GM19467 (cell line): ENCODE data around the gene TCAP.

Experiments used
- ATAC-seq: cut with Tn5 transposase; IDR thresholded peaks from one replicate; pipeline ENCODE4 v1.9.1; 2021; ENCODE audit warnings: mild to moderate bottlenecking, moderate library complexity; ENCODE audit not compliant: unreplicated experiment

The TCAP gene, protein sequence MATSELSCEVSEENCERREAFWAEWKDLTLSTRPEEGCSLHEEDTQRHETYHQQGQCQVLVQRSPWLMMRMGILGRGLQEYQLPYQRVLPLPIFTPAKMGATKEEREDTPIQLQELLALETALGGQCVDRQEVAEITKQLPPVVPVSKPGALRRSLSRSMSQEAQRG

GRCh38 chr17:39664581-39665561 lies at the start of gene TCAP:
TSS of gene TCAP (plus strand) at chr17:39665349. CDS start at chr17:39665360, 11 bp downstream.
- ATAC-seq, result no peak

- no peak for ATAC-seq
These were observed 49.7 kb upstream of the TCAP start for GRCh38 chr17:39615434-39615833.

DNA sequence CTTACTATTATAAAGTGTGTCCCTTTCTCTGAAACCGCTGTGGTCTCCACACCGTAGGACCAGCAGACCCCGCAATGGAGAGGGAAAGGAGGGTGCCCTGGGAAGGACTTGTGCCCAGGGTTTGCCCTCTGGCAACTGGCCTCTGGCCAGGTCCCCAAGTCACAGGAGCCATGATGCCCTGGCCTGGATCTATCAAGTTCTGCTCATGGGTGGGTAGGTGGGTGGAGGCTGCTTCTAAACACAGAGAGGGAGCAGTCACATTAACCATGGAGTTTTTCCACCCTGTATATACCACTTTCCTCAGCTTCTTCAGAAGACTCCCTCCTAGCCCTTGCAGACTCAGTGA lies 48.1 kb upstream of the TCAP start:
- ATAC-seq, result no peak

DNA sequence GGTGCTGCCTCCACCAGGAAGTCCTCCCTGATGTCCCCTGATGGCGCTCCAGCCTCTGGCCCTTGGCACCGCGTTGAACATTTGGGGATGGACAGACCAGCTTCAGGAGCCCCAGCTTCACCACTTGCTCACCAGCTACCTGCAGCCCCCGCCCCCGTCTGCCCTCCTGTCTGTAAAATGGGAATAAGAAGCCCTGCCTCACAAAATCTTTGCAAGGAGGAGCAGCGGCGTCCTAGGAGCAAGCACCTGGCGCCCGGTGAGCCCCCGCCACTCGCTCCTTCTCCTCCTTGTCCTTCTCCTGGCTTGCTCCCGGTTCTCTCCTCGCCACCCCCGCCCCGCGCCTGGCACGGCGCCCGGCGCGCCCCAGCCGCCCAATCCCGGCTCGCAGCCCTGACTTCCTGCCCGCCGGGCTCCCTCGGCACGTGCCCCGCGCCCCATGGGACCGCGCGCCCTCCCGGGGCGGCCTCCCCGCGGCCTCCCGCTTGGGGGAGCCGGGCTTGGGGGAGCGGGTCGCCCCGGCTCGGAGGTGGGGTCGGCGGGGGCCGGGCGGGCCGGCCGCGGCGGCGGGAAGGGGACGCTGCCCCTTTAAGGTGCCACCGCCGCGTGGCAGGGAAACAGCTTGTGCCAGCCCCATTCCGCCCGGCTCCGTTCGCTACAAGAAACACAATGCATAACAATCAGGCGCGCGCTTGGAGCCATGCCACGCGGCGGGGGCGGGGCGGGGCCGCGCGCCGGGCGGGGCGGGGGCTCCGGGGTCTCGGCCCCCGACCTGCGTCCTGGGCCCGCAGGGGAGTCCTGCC lies 47.5 kb upstream of the TCAP start:
- ATAC-seq, result no peak

GRCh38 chr17:39618246-39618913 lies 46.8 kb upstream of the TCAP start:
- ATAC-seq, result no peak

DNA sequence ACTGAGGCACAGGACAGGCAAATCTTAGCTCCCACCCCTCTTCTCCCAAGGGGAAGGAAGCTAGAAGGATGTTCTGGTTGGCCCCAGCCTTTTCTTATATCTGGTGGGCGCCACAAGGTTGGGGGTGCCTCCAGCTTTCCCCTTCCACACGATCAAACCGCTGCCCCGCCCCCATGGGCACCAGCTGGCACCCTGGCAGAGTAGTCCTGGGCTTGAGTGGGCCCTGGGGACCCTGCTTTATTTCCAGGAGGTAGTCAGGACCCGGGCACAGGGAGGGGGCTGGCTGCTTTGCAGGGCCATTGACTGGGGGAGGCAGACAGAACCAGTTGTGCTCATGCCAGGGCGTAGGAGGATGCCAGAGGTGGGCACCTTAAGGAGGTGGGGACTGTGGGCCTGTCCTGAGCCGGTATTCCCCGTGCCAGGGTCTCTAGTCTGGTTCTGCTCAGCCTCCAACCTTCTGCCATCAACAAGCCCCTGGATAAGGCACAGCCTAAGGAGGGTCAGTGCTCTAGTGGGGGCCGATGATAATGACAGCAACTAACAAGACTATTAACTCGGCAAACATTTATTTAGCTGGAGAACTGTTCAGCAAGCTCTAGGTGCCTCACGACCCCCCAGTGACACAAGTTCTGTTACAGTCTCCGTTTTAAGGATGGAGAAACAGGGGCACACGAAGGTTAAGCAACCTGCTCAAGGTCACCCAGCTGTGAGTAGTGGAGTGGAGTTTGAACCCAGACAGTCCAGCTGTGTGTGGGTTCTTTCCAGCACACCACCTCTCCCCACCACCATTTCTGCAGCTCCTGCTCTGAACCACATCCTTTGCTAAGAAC lies 46.0 kb upstream of the TCAP start:
- ATAC-seq, result no peak

GRCh38 chr17:39619786-39620101 lies 45.4 kb upstream of the TCAP start:
- ATAC-seq, result no peak

DNA sequence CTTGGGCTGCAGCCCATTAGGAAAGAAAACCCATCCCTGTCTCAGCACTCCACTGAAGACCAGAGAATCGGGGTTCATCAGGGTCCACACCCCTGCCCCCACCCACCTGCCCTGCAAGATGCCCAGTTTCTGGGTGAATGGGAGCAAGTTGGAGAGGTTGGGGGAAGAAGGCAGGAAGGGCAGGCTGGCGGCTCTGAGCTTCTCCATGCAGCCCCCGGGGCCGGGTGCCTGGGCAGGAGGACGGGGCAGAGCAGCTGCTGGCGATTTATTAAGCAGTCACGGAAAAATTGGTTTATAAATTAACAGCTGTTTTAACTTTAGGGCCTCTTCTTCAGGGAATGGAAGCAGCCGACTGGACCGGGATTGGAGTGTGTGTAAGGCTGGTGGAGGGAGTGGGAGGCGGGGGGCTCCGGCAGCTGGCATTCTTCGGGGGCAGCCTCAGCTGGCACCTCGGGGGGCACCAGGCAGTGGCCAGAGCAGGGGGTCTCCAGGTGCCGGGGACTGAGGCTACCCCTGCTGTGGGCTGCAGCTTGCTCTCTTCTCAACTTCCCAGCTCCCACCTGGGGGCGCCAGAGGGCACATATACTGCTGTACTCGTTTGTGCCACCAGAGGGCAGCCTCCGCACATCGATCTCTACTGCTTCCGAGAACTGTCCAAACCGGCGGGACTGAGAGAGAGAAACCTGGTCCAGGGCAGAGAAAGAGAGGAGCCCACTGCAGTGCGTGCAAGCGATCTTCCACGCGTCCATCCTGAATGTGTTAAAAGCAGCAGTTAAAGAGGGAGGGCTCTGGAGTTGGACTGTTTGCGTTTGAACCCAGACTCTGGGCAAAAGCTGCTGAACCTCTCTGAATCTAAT lies 43.4 kb upstream of the TCAP start:
- ATAC-seq, result peak; percentile 46

- peak; percentile 12 for ATAC-seq
These were observed 42.7 kb upstream of the TCAP start for GRCh38 chr17:39622380-39623006.

- ATAC-seq, result peak; percentile 49
These were observed 41.7 kb upstream of the TCAP start for GRCh38 chr17:39623356-39623950.

DNA sequence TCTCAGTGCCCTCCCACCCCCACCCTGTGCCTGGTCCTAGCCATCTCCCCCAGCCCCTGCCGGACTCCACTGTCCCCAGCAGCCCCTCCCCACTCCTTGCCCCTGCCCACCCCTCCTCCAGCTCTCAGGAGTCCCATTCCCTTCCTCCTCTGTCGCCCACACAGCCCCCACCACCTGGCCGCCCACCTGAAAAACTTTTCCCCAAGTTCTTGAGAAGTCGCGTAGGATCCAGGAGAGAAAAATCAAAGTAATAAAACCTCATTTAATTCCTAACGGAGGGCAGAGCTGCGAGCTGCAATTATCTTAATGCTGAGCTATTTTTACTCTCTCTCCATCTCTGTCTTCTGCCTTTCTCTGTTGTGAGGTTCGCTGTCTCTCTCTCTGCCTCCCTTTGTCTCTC lies 40.8 kb upstream of the TCAP start:
- ATAC-seq, result no peak

DNA sequence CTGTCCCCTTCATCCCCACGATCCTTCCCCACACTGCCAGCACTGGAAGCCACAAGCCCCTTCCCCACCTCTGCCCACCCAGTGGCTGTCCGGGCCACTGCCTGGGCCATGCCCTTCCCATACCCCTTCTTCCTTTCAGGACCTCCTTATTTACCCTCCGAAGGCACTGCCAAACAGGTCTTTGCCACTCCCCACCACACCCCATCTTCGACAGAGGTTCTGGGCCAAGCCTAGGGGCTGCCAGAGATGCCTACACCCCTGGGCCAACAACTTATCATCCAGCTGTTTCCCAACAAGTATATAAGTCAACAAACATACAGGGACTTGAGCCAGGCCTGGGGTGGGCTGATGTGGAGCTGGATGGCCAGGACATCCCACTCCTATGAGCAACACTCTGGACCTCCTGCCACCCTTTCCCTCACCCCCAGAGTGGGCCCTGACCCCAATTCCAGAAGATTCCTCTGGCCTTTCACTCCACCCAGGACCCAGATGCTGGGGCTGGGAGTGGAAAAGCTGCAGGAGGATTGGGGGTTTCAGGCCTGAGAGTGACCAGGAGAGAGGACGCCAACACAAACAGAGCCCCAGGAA lies 39.9 kb upstream of the TCAP start:
- ATAC-seq, result no peak

DNA sequence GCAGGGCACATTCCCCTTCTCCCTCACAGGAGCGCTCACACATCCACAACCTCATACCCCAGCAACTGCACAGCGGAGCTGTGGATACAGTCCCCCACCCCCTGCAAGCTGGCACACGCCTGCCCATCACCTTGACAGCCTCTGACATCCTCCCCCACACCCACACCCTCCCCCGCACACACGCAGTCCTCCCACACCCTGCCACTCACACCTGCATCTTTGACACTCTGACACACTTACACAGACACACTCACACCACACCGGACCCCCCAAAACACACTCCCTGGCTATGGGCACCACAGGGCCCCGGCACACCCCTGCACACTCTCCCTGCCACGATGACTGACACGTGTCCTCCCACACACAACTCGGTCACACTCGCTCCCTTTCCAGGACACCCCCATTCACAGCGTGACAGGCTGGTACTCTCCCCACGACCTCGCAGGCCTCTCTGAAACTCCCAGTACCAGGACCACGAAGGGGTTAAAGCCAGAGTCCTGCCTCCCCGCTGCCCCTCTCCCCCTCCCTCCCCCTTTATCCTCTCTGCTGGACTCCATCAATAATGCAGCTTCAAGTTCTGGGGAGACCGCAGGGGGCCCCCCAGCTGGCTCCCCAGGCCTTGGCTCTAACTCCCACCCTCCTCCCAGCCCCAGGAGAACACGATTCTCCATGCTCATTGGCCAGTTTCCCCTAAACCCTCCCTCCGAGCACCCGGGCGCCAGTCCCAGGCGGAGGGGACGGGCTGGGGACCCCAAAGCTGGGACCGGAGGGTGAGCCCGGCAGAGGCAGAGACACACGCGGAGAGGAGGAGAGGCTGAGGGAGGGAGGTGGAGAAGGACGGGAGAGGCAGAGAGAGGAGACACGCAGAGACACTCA lies 38.7 kb upstream of the TCAP start, which contains the start of gene PPP1R1B:
Gene PPP1R1B (plus strand): TSS at position 782 of the 876 bp plus-strand sequence. CDS start 441 bp downstream, outside the sequence.
- ATAC-seq, result no peak

DNA sequence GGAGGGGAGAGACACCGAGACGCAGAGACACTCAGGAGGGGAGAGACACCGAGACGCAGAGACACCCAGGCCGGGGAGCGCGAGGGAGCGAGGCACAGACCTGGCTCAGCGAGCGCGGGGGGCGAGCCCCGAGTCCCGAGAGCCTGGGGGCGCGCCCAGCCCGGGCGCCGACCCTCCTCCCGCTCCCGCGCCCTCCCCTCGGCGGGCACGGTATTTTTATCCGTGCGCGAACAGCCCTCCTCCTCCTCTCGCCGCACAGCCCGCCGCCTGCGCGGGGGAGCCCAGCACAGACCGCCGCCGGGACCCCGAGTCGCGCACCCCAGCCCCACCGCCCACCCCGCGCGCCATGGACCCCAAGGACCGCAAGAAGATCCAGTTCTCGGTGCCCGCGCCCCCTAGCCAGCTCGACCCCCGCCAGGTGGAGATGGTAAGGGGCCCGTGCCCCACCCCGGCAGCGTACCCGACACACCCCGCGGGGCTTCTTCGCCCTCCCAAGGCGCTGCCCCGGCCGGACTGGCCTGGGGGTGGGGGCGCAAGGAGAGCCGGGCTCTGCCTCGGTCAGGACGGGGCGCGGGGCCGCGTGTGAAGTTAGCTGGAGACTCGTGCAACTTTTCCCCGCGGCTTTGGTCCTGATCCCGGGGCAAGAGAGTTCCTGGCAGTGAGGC lies 38.0 kb upstream of the TCAP start:
- no peak for ATAC-seq

- ATAC-seq, result no peak
These were observed 37.2 kb upstream of the TCAP start for GRCh38 chr17:39627712-39628516.
